Activated naive CD4-positive, alpha-beta T cell treated with anti-CD3 and anti-CD28 coated beads, Interleukin-2, amount 50 U/mL, for 24 hours (primary cell): ENCODE data around the gene ODF4.

Source experiments
- H3K27ac Mint-ChIP-seq: one replicate; pipeline ENCODE4 v1.8.0; 2021; ENCODE audit warnings: mild to moderate bottlenecking, mixed read lengths
- H3K27me3 Mint-ChIP-seq: one replicate; pipeline ENCODE4 v1.8.0; 2021; ENCODE audit warnings: mixed read lengths
- H3K36me3 Mint-ChIP-seq: one replicate; pipeline ENCODE4 v1.8.0; 2021; ENCODE audit warnings: mixed read lengths
- H3K4me1 Mint-ChIP-seq: one replicate; pipeline ENCODE4 v1.8.0; 2021; ENCODE audit warnings: mixed read lengths
- H3K4me3 Mint-ChIP-seq: one replicate; pipeline ENCODE4 v1.8.0; 2021; ENCODE audit warnings: mild to moderate bottlenecking, mixed read lengths
- H3K9me3 Mint-ChIP-seq: one replicate; pipeline ENCODE4 v1.8.0; 2021; ENCODE audit warnings: mixed read lengths

Gene ODF4

GRCh38 chr17:8339540-8339939, at the start of gene ODF4:
ODF4 (plus strand) TSS chr17:8339840; CDS start chr17:8340052, 212 bp downstream.
- no peaks in the 10 kb centered on the region for H3K9me3 Mint-ChIP-seq
- H3K4me3 Mint-ChIP-seq: no peak within 1 kb of the TSS
- H3K27ac Mint-ChIP-seq: no peak within 1 kb of the TSS
- H3K4me1 Mint-ChIP-seq: peaks cover 10% of the 10 kb centered on the region
- no peaks in the 10 kb centered on the region for H3K27me3 Mint-ChIP-seq
- H3K36me3 Mint-ChIP-seq: no peaks in the 10 kb centered on the region

- Mint-ChIP-seq H3K9me3 (no peaks in the 10 kb centered on the region), H3K4me1 (peaks cover 44% of the 10 kb centered on the region), H3K36me3 (peaks cover 1% of the 10 kb centered on the region), H3K27me3 (no peaks in the 10 kb centered on the region), H3K4me3 (peak overlapping the region; percentile 94), H3K27ac (no peak overlapping the region)
These were observed 49.6 kb upstream of the ODF4 start for GRCh38 chr17:8290043-8290442.

- Mint-ChIP-seq H3K4me3 (no peak overlapping the region), H3K27ac (no peak overlapping the region), H3K9me3 (no peaks in the 10 kb centered on the region), H3K36me3 (peaks cover 1% of the 10 kb centered on the region), H3K27me3 (no peaks in the 10 kb centered on the region), H3K4me1 (peaks cover 49% of the 10 kb centered on the region)
These were observed 46.8 kb upstream of the ODF4 start for GRCh38 chr17:8292639-8293395.

GRCh38 chr17:8294361-8294760, 45.3 kb upstream of the ODF4 start:
- H3K9me3 Mint-ChIP-seq: no peaks in the 10 kb centered on the region
- peak overlapping the region; percentile 85 for H3K4me3 Mint-ChIP-seq
- no peaks in the 10 kb centered on the region for H3K27me3 Mint-ChIP-seq
- no peaks in the 10 kb centered on the region for H3K36me3 Mint-ChIP-seq
- peak overlapping the region; percentile 89 for H3K27ac Mint-ChIP-seq
- H3K4me1 Mint-ChIP-seq: peaks cover 44% of the 10 kb centered on the region

- H3K36me3 Mint-ChIP-seq: no peaks in the 10 kb centered on the region
- H3K4me3 Mint-ChIP-seq: peak overlapping the region; percentile 85
- H3K27me3 Mint-ChIP-seq: no peaks in the 10 kb centered on the region
- peak overlapping the region; percentile 89 for H3K27ac Mint-ChIP-seq
- no peaks in the 10 kb centered on the region for H3K9me3 Mint-ChIP-seq
- H3K4me1 Mint-ChIP-seq: peaks cover 39% of the 10 kb centered on the region
These were observed 44.8 kb upstream of the ODF4 start for GRCh38 chr17:8294814-8295316.

- H3K27ac Mint-ChIP-seq: no peak overlapping the region
These were observed 39.4 kb upstream of the ODF4 start for GRCh38 chr17:8300226-8300625.

GRCh38 chr17:8300627-8301242, 38.9 kb upstream of the ODF4 start:
- Mint-ChIP-seq H3K27ac (no peak overlapping the region), H3K27me3 (no peaks in the 10 kb centered on the region), H3K4me3 (no peak overlapping the region), H3K36me3 (no peaks in the 10 kb centered on the region), H3K4me1 (peaks cover 13% of the 10 kb centered on the region), H3K9me3 (no peaks in the 10 kb centered on the region)

More at GRCh38 chr17:8300226-8300625, 39.4 kb upstream of the ODF4 start:
- H3K27me3 Mint-ChIP-seq: no peaks in the 10 kb centered on the region
- no peak overlapping the region for H3K4me3 Mint-ChIP-seq
- H3K9me3 Mint-ChIP-seq: no peaks in the 10 kb centered on the region
- peaks cover 13% of the 10 kb centered on the region for H3K4me1 Mint-ChIP-seq
- H3K36me3 Mint-ChIP-seq: no peaks in the 10 kb centered on the region

- Mint-ChIP-seq H3K27ac (no peak overlapping the region), H3K27me3 (peaks cover 4% of the 10 kb centered on the region), H3K4me3 (no peak overlapping the region), H3K36me3 (no peaks in the 10 kb centered on the region), H3K9me3 (no peaks in the 10 kb centered on the region), H3K4me1 (no peaks in the 10 kb centered on the region)
These were observed 29.0 kb upstream of the ODF4 start for GRCh38 chr17:8310601-8311123.

- H3K36me3 Mint-ChIP-seq: no peaks in the 10 kb centered on the region
- H3K27ac Mint-ChIP-seq: peak overlapping the region; percentile 51
- no peaks in the 10 kb centered on the region for H3K9me3 Mint-ChIP-seq
- H3K4me3 Mint-ChIP-seq: no peak overlapping the region
- peaks cover 7% of the 10 kb centered on the region for H3K27me3 Mint-ChIP-seq
- H3K4me1 Mint-ChIP-seq: no peaks in the 10 kb centered on the region
These were observed 28.4 kb upstream of the ODF4 start for GRCh38 chr17:8311131-8311790.

- peaks cover 7% of the 10 kb centered on the region for H3K27me3 Mint-ChIP-seq
- no peaks in the 10 kb centered on the region for H3K4me1 Mint-ChIP-seq
- H3K4me3 Mint-ChIP-seq: no peak overlapping the region
- no peaks in the 10 kb centered on the region for H3K36me3 Mint-ChIP-seq
- H3K9me3 Mint-ChIP-seq: no peaks in the 10 kb centered on the region
- H3K27ac Mint-ChIP-seq: no peak overlapping the region
These were observed 27.4 kb upstream of the ODF4 start for GRCh38 chr17:8312251-8312650.

- H3K4me1 Mint-ChIP-seq: no peaks in the 10 kb centered on the region
- no peaks in the 10 kb centered on the region for H3K9me3 Mint-ChIP-seq
- H3K27ac Mint-ChIP-seq: no peak overlapping the region
- H3K27me3 Mint-ChIP-seq: peaks cover 7% of the 10 kb centered on the region
- no peaks in the 10 kb centered on the region for H3K36me3 Mint-ChIP-seq
- no peak overlapping the region for H3K4me3 Mint-ChIP-seq
These were observed 26.7 kb upstream of the ODF4 start for GRCh38 chr17:8312726-8313600.

- Mint-ChIP-seq H3K4me1 (no peaks in the 10 kb centered on the region), H3K27me3 (peaks cover 7% of the 10 kb centered on the region), H3K27ac (no peak overlapping the region), H3K36me3 (no peaks in the 10 kb centered on the region), H3K9me3 (no peaks in the 10 kb centered on the region), H3K4me3 (no peak overlapping the region)
These were observed 24.6 kb upstream of the ODF4 start for GRCh38 chr17:8314797-8315763.

GRCh38 chr17:8315764-8316217, 23.8 kb upstream of the ODF4 start:
- Mint-ChIP-seq H3K4me1 (no peaks in the 10 kb centered on the region), H3K36me3 (no peaks in the 10 kb centered on the region), H3K9me3 (no peaks in the 10 kb centered on the region), H3K27me3 (peaks cover 7% of the 10 kb centered on the region), H3K4me3 (no peak overlapping the region), H3K27ac (no peak overlapping the region)
